Cortex of kidney (tissue), 1 donor: ENCODE results near the gene ARID5A.
"Not testable (repeated sequence)": the region's sequence is repeated elsewhere in the genome, so short reads cannot be mapped to it uniquely, and the experiment has no call there.

ENCODE experiments used
- DNase-seq: peaks from one replicate; lab custom pipeline; 2025; lab: John Stamatoyannopoulos, UW

The ARID5A gene

DNA sequence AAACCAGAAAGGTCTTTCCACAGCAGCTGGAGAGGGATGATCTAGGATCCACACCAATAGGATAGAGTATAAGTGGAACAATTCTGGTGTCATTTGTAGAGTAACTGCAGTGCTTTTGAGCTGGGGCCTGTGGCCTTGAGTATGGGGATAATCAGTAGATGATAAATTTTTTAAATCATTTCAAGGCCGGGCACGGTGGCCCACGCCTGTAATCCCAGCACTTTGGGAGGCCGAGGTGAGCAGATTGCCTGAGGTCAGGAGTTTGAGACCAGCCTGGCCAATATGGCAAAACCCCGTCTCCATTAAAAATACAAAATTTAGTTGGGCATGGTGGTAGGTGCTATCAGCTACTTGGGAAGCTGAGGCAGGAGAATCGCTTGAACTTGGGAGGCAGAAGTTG lies 20.9 kb downstream of the ARID5A start:
- DNase-seq, result not testable (repeated sequence)

DNA sequence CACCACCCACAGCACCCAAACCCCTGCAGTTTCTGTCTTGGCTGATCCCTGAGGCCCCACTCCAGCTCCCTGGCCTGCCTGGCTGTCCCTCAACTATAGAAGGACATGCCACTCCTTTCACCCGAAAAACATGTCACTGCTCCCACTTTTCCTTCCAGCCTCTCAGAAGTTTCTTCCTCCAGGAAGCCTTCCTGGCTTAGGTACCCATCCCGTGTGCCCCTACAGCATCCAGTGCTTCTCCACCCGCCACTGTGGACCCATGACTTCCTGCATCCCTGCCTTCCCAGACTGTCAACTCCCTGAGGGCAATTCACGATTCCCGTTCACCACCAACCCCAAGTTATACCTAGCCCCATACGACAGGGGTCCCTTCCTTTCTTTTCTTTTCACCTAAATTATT lies 21.5 kb downstream of the ARID5A start:
- DNase-seq, result no peak

DNA sequence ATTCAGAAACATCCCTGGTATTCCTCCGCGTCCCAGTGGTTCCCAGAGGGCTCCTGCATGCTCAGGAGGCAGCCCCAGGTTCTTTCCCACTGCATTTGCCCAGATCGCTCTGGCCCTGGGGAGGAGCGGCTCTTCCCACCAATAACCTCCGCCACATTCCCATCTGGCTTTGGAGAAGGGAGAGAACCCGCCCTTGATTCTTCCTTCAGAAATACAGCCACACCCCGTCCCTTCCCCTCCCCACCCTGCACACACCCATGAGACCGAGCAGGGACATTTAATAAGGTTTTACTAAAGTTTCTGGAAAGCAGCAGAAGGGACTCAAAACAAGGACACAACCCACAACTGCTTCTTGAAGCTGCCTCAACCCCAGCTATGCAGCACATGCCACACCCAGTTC lies 21.9 kb downstream of the ARID5A start:
- DNase-seq, result no peak

DNA sequence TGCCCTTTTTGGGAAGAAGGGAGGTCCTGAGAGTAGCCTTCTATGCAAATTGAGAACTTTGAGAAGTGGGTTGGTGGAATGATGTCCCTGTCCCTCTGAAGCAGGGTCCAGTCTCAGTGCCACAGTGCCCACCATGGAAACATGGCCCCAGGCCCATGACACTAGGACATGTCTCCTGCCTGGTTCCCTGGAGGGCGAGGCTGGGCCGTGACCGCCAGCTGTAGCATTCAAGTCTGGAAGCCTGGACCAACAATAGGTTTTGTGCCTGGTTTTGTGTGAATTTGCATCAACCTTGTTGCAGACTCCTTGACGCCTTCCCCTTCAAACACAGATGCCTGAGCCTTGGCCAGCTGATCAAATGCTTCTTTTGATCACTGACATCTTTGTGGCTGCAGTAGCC lies 27.5 kb downstream of the ARID5A start:
- DNase-seq, result no peak

DNA sequence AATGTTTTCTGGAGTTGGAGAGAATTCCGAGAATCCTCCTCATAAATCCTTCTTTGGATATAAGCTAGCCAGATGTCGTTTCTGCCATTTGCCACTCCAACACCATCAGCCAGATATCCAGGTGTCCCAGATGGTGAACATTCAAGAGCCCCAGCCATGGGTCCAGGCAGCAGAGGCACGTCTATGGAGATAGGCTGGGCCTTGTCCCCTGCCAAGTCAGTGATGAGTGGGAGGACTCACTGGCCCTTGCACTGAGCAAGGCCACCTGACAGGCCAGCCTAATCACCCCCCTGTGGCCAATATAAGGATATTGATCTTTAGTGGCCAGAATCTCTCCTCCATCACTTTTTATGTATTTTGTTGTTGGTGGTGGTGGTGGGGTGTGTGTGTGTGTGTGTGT lies 28.0 kb downstream of the ARID5A start:
- no peak for DNase-seq

DNA sequence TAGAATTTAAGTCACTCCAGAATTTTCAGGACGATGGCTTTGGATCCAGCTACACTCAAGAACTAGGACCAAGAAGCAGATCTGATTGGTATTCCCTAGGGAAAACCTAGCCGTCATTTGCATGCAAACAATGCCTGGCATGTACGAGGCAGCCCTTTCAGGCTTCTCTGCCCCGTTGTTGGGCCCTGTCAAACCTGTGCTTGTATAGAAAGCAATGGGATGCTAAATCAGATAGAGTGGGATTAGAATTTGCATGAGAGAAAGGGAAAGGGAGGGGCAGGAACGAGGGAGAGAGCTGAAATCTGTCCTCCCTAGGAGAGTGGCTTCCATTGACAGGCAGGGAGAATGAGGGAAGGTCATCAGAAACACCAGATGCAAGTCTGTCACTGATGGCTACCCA lies 28.6 kb downstream of the ARID5A start:
- DNase-seq, result no peak

DNA sequence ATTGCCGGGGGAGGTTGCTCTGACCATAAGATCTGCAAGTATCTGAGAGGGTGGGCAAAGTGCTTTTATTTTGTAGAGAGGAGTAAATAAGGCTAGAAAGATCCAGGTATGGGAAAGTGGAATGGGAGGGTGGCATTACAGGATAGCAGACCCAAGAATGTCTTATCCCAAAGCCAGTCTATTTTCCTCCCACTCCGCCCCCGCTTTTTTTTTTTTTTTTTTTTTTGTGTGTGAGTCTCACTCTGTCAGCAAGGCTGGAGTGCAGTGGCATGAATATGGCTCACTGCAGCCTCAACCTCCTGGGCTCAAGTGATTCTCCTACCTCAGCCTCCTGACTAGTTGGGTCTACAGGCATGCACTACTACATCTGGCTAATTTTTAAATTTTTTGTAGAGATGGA lies 31.5 kb downstream of the ARID5A start:
- no peak for DNase-seq

DNA sequence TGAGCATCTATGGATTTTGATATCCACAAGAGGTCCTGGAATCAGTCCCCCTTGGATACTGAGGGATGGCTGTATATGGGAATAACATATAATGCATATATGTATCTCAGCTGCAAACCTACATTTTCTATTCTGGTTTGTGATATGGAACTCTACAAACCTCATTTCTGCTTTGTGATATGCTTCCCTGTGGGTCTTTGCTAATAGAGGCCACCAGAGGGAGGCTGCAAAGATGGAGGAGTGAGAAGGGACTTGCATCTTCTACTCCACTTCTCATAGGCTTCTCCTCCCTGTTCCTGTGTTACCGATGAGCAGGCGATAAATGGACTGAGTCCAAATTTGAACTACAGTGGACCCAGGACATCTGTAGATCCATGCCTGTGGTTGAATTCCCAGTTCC lies 37.8 kb downstream of the ARID5A start:
- DNase-seq, result no peak

DNA sequence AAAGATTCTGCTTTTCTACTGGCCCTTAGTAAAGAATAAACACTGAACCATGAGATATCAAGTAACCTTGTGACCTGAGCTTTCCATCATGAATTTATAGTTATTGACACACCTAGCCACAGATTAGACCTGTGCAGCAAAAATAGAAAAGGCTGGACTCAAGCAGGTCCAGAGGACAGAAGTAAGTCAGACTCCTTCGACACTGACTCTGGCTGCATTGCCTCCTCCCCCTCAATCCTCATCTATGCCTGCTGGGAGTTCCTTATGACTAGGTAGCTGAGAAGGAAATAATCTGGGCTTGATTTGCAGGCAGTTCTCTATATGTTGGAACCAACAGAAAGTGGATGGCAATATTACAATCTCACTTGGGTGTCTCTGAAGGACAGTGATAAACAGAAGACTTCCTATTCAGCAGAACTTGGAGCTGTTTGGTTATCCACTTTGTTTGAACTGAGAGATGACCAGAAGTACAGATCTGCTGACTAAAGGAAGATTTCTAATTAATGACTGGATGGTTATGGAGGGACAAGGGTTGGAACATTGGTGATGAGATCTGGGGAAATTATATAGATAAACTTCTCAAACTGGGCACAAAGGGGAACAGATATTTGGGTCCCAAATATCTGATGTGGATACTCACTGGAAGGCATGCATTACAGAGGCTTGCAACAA lies 39.4 kb downstream of the ARID5A start:
- DNase-seq, result no peak

DNA sequence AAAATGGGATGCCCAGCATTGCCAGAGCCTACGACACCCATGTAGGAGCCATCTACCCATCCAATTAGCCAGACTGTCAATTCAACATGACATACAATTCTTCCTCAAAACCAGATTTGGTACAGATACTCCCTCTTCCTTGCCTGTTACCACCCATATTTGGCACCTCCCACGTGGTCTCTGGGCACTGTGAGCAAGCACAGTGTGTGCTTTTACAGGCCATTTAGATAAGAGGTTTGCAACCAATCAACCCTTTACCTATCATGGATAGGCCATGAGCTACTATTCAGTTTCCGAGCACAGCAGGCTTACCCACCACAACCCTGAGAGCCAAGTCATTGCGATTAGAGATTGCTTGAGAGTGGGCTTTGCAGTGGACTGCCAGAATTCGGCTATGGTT lies 40.9 kb downstream of the ARID5A start:
- DNase-seq, result no peak

DNA sequence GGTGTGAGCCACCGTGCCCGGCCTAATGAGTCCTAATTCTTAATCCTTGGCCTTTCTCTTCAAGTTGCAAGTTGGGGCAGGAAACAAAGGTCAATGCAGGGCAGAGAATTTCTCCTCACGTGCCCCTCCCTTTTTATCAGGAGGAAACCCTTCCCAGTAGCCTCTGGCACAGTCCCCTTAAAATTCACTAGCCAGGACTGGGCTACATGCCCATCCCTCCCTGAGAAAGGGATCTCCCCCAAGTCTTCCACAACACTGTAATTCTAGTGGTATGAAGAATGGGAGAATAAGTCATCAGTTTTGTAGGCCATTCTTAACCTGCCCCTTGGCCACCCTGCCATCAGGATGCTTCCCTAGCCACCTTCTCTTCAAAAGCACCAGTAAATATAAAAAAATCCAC lies 42.2 kb downstream of the ARID5A start:
- no peak for DNase-seq

DNA sequence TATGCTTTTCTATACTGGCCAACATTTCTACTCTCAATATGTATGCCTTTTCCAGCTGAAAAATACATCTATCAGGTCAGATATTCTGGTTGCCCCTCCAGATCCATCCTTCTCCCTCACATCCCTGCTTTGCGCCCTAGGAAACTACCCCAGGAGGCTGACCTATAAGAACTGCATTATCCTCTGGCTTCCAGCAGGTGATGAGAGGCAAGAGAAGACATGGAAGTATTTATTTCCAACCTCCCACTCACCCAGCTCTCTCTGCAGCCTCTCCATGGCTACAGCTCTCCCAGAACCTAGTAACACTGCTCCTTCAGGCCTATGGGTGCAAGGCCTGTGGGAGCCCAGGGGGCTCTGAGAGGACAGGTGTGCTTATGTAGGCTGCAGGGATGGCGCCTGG lies 42.9 kb downstream of the ARID5A start:
- DNase-seq, result no peak

DNA sequence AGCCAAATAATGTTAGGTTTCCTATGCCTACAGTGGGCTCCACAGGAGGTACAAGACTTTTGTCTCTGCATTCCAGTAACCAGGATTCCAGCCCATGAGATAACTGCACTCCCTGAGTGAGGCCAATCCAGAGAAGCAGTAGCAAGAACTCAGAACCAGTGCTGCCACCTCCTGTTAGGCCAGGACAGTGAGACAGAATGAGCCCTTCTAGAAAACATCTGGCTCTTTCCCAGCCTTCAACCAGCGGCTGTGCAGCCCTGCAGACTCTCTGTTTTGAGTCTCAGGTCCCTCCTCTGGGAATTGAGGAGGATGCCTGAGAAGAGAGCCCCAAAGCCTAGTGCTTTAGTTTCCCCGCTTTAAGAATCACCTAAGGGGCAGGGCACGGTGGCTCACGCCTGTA lies 44.2 kb downstream of the ARID5A start:
- no peak for DNase-seq

DNA sequence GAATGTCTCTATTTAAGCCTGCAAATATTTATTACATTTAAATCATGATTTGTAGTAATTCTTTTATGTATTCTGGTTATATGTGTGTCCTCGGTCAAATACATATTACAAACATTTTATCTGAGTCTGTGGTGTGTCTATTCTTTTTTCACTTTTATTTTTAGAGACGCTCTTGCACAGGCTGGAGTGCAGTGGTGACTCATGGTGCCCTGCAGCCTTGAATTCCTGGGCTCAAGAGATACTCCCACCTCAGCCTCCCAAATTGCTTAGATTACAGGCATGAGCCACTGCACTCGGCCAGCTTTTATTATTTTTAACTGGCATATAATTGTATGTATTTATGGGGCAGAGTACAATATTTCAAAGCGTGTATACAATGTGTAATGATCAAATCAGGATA lies 47.5 kb downstream of the ARID5A start:
- DNase-seq, result no peak

DNA sequence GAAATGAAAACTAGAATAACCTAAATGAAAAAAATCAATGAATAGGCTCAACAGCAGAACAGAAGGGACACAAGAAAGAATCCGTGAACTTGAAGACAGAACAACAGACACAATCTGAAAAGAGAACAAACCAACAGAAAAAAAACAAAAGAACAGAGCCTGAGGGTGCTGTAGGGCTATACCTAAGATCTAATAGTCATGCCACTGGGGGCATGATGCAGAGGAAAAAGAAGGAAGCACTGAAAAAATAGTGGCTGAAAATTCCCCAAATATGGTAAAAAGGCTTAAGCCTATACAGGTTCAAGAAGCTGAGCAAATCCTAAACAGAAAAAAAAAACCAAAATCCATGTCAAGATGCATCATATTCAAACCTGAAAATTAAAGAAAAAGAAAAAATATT lies 51.3 kb downstream of the ARID5A start:
- no peak for DNase-seq

DNA sequence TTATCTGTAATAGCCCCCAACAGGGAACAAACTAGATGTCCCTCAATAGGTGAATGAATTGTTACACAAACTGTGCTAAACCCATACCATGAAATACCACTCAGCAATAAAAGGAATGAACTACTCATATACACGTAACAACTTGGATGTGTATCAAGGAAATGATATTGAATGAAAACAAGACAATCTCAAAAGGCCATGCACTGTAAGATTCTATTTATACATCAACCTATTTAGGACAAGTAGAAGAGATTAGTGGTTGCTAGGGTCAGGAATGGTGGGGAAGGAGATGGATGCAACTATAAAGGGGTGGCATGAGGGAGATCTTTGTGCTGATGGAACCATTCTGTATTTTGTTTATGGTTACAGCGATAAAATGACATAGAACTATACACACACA lies 54.5 kb downstream of the ARID5A start:
- DNase-seq, result no peak

DNA sequence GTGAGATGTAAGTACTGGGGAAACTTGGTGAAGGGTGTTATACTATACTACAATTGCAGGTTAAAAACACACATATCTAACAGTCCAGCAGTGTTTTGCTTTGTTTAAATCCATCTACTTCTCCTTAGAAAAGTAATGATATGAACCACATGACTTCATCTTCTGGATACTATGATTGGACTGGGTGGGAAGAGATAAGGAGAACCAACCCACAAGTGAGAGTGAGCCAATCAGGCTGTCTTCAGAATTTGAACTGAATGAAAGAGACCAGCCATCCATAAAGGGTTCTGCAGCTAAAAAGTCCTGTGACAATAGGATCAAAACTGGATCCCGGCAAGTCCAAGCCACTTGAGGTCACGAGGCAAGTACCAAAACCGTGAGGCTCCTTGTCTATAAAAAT lies 54.9 kb downstream of the ARID5A start:
- DNase-seq, result no peak

DNA sequence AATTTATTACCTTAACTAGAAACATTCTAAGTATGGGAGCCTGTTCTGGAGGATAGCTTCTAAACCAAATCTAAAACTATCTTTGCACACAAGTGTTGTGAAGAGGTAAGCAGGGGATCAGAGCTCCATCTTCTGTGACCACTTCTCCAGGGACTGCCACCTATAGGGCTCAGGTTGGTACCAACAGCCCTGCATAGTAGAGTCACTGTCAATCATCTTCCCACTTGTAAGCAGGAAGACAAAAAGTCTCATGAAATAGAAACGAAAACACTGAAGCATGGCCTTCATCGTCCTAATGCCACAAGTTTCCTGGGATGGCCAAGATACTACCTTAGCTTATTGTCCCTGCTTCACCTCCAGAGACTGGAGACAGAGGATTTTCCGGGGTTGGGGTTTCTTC lies 57.7 kb downstream of the ARID5A start:
- DNase-seq, result no peak

DNA sequence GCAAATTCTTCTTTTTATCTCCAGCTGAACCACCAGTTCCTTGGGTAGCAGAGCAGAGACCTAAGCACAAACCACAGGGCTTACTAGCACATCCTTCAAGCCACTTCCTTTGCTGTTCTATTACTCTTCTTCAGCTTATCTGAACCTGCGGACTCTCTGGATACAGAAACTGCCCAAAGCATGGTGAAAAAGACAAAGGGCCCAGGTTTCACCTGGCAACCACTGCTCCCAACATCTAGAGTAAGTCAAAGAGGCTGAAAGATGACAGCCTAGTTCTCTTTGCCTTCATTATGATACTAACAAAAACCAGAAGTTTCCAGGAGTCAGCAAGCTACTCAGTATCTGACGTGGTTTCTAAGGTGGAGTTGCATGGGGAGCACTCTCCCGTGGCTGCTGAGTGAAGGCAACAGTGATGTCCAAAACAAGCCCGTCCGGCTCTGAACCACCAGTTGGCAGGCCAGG lies 58.2 kb downstream of the ARID5A start:
- DNase-seq, result no peak

DNA sequence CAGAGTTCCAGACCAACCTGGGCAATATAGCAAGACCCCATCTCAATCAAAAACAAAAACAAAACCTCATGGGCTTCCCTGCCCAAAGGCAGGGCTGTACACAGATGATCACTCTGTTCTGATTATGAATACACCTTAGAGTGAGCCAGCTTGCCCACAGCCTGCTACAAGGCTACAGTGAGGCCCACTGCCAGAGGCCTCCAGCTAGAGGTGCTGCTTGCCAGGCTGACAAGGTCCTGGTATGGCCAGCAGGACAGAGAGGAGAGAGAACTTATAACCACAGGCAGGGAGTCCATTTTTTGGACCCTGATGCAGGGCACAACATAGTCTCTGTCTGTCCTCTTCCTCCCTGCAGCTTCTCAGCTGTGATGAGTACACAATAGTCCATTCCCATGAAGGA lies 60.0 kb downstream of the ARID5A start:
- DNase-seq, result no peak

DNA sequence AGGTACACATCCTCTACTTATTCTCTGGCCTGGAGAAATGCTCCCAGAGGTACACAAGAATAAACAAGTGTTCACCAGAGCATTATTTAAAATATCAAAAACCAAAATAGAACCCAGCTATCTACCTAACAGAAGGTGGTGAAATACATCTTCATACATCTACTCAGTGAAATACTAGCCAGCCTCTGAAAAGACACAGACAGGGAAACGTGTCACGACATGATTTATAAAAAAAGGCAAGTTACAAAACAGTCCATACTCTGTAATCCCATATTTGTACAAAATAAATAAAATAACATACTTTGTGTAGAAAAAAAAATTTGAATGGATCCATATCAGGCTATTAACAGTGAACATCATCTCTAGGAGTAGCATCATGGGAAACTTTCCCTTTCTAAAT lies 63.4 kb downstream of the ARID5A start:
- no peak for DNase-seq

DNA sequence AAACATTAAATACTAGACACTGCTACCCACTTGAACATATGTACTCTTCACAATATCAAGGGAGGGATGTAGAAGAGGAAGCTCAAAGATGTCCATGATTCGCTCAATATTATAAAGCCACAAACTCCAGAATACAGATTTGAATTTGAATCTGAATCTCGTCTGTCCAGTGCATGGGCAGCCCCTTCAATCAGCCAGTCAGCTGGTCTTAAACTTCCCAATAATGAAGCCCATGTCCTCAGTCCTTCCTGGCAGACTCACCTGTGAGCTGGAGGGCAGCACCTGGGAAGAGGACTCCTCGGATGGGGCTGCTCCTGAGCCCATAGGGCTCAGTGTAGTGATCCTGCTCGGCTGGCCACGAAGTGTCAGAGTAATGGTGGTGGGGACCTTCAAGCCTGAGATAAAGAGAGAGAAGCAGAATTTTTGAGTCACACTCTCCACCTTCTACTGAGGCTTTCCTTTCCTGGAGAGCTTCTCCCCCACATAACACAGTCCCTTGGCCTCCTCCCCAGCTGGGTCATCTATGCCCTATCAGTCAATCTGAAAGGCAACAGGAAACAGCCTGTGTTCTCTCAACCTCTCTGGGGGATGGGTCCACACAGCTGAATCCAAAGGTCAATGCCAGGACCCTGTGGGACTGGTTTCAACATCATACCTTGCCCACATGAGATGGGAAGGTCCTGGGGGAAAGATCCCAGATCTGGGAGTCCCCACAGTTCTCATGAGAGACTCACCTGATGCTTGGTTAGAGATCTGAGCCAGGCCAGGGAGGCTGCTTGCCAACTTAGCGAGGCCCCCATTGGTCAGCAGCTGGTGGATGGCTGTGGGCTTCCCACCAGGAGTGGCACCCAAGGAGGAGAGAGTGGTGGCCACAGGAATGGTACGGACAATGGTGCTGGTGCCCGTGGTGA lies 65.1 kb downstream of the ARID5A start:
- no peak for DNase-seq
